Measurements from ENCODE around the gene ELAVL2. TPM values are rescaled to one million over a fixed set of nuclear protein-coding genes. Genes with fewer than 3 reads are reported as not detected.
"Not testable (repeated sequence)": the region's sequence is repeated elsewhere in the genome, so short reads cannot be mapped to it uniquely, and the experiment has no call there.

ELAVL2 gene
- polyA plus RNA-seq, 2 of the 4 experiments (the other 2 are of a cell fraction) = 0.03 to 0.13 TPM

DNA sequence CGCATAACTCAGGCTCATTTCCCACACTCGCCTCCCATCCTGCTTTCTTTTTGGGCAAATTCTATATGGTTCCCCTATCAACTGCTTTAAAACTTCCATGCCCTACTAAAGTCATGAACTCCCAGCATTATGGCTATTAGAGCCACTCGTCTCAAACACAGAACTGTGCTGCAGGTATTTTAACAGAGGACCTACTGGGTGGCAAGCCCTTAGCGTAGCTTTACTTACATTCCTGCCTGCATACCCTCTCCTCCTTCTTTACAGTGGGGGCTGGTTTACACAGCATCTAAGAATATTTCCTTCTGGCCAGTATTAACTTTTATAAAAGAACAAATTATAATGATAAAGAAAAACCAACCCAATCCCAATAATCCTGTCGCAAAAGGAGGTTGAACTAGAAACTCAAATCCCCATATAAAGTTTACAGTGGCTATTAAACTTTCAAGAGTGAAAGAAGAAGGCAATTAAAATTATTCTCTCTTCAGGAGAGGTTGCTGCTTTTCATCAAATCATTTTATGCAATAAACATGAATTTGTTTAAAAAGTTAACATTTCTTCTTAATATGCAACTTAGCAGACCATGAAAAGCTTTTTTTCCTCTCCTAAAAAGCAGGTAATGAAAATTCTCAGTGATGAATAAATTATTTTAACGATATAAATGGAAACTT is 100.6 kb downstream of the ELAVL2 start:
- no peak overlapping the region for H3K27ac ChIP-seq
- DNase-seq (ENCODE audit: low read depth in 1 of 2, low spot score in 1 of 2) (no peak), FAIRE-seq (no peak), ATAC-seq (no peak)
- ChIA-PET POLR2A (no interaction called here), CTCF (interaction anchor here (0.6 kb wide), 1 partner anchor 308 kb away, joined by 3 read pairs; no protein-coding TSS in a partner anchor)
- no peaks in the 10 kb centered on the region for H3K9me3 ChIP-seq
- H3K4me3 ChIP-seq = no peak overlapping the region
- TF ChIP-seq SREBF2 (IDR thresholded peaks at IDR 0.05) = no peak
- TF ChIP-seq KDM1A (IDR thresholded peaks at IDR 0.05; ENCODE audit: low read depth) = no peak
- no peaks in the 10 kb centered on the region for H3K4me1 ChIP-seq
- no peak overlapping the region for H3K4me2 ChIP-seq
- WGBS (ENCODE audit: missing lambda C conversion rate) = 4% methylated on average over 6 of the region's 6 CpGs

GRCh38 chr9:23723672-23724071 is 102.4 kb downstream of the ELAVL2 start:
- Histone ChIP-seq H3K4me2 (no peak overlapping the region), H3K9me3 (no peaks in the 10 kb centered on the region), H3K4me3 (no peak overlapping the region), H3K4me1 (no peaks in the 10 kb centered on the region), H3K27ac (no peak overlapping the region)
- 12% methylated on average over 2 of the region's 2 CpGs for WGBS (ENCODE audit: missing lambda C conversion rate)
- CTCF ChIA-PET = interaction anchor here (1.0 kb wide), 1 partner anchor 9 kb away, joined by 3 read pairs; no protein-coding TSS in a partner anchor
- DNase-seq (ENCODE audit: low read depth in 1 of 2, low spot score in 1 of 2) (no peak), ATAC-seq (no peak), FAIRE-seq (no peak)
- POLR2A ChIA-PET = no interaction called here
- TF ChIP-seq HOXB13 (CRISPR knock-in tag; IDR thresholded peaks at IDR 0.05; ENCODE audit: low read depth) (no peak), RARB (CRISPR knock-in tag; IDR thresholded peaks at IDR 0.05) (no peak), CBX8 (IDR thresholded peaks at IDR 0.05) (no peak), EHF (CRISPR knock-in tag; IDR thresholded peaks at IDR 0.05) (no peak), RCOR1 (IDR thresholded peaks at IDR 0.05; ENCODE audit: low read depth, low read length) (no peak), CEBPB (IDR thresholded peaks at IDR 0.05) (no peak), ZSCAN20 (CRISPR knock-in tag; IDR thresholded peaks at IDR 0.05) (no peak), JUNB (IDR thresholded peaks at IDR 0.05) (no peak), POLR2AphosphoS2 (conservative IDR thresholded peaks at IDR 0.05; ENCODE audit: low read length) (no peak), EP300 (IDR thresholded peaks at IDR 0.05) (no peak), RNF2 (IDR thresholded peaks at IDR 0.05; ENCODE audit: borderline replicate concordance, low read depth) (no peak), KDM5A (IDR thresholded peaks at IDR 0.05) (no peak), GATA3 (IDR thresholded peaks at IDR 0.05; ENCODE audit: borderline replicate concordance) (no peak), NPAS2 (CRISPR knock-in tag; IDR thresholded peaks at IDR 0.05; ENCODE audit: borderline replicate concordance) (no peak), SREBF2 (IDR thresholded peaks at IDR 0.05) (no peak), BHLHE40 (IDR thresholded peaks at IDR 0.05; ENCODE audit: low read depth, low read length) (no peak)
- TF ChIP-seq, protein P1, sequence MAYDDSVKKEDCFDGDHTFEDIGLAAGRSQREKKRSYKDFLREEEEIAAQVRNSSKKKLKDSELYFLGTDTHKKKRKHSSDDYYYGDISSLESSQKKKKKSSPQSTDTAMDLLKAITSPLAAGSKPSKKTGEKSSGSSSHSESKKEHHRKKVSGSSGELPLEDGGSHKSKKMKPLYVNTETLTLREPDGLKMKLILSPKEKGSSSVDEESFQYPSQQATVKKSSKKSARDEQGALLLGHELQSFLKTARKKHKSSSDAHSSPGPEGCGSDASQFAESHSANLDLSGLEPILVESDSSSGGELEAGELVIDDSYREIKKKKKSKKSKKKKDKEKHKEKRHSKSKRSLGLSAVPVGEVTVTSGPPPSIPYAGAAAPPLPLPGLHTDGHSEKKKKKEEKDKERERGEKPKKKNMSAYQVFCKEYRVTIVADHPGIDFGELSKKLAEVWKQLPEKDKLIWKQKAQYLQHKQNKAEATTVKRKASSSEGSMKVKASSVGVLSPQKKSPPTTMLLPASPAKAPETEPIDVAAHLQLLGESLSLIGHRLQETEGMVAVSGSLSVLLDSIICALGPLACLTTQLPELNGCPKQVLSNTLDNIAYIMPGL (CRISPR knock-in tag; IDR thresholded peaks at IDR 0.05; ENCODE audit: borderline replicate concordance) = no peak
- TF ChIP-seq, protein P2, sequence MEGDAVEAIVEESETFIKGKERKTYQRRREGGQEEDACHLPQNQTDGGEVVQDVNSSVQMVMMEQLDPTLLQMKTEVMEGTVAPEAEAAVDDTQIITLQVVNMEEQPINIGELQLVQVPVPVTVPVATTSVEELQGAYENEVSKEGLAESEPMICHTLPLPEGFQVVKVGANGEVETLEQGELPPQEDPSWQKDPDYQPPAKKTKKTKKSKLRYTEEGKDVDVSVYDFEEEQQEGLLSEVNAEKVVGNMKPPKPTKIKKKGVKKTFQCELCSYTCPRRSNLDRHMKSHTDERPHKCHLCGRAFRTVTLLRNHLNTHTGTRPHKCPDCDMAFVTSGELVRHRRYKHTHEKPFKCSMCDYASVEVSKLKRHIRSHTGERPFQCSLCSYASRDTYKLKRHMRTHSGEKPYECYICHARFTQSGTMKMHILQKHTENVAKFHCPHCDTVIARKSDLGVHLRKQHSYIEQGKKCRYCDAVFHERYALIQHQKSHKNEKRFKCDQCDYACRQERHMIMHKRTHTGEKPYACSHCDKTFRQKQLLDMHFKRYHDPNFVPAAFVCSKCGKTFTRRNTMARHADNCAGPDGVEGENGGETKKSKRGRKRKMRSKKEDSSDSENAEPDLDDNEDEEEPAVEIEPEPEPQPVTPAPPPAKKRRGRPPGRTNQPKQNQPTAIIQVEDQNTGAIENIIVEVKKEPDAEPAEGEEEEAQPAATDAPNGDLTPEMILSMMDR (IDR thresholded peaks at IDR 0.05) = no peak
- TF ChIP-seq, protein P3, sequence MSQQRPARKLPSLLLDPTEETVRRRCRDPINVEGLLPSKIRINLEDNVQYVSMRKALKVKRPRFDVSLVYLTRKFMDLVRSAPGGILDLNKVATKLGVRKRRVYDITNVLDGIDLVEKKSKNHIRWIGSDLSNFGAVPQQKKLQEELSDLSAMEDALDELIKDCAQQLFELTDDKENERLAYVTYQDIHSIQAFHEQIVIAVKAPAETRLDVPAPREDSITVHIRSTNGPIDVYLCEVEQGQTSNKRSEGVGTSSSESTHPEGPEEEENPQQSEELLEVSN (IDR thresholded peaks at IDR 0.05; ENCODE audit: borderline replicate concordance, low read depth) = no peak

- ATAC-seq; H3K9me3 ChIP-seq; CTCF ChIA-PET; H3K4me2 ChIP-seq; H3K4me1 ChIP-seq; H3K27ac ChIP-seq; H3K4me3 ChIP-seq; FAIRE-seq; POLR2A ChIA-PET; DNase-seq (ENCODE audit: low read depth in 1 of 2, low spot score in 1 of 2): not testable (repeated sequence)
- WGBS (ENCODE audit: missing lambda C conversion rate) = 29% methylated on average over 4 of the region's 4 CpGs
These were observed 103.0 kb downstream of the ELAVL2 start for GRCh38 chr9:23723048-23723447.
